CD4-positive, alpha-beta memory T cell (primary cell): ENCODE data around the gene COL11A1. TPM values are rescaled to one million over a fixed set of nuclear protein-coding genes. Genes with fewer than 3 reads are reported as not detected.
"Not testable (repeated sequence)": the region's sequence is repeated elsewhere in the genome, so short reads cannot be mapped to it uniquely, and the experiment has no call there.

Source experiments
- CTCF ChIA-PET: fragments of 350-600 bp; sonication (Branson Sonifier 250); formaldehyde crosslinking; loops from one replicate; lab custom pipeline; 2021; ENCODE audit warnings: inconsistent platforms; ENCODE audit not compliant: partially characterized antibody; lab: Charles Lee
- POLR2A ChIA-PET: fragments of 350-600 bp; sonication (Branson Sonifier 250); formaldehyde crosslinking; loops from one replicate; lab custom pipeline; 2021; ENCODE audit not compliant: partially characterized antibody; lab: Charles Lee
- DNase-seq, 5 donors: peaks; one replicate each; pipeline versions ENCODE4 v3.0.0 to v3.0.0-alpha.2; 2020 to 2022; ENCODE audit warnings: mixed read lengths in 1 of 5
- H3K27ac ChIP-seq: one replicate; pipeline ENCODE4 v1.7.0; 2013; ENCODE audit warnings: low read depth, low read length
- H3K27me3 ChIP-seq: 2 replicates; pipeline ENCODE4 v1.7.0; 2013; ENCODE audit warnings: mild to moderate bottlenecking, low read length, moderate library complexity; ENCODE audit not compliant: insufficient read depth
- H3K36me3 ChIP-seq: 2 replicates; pipeline ENCODE4 v1.7.0; 2013; ENCODE audit warnings: mild to moderate bottlenecking, low read length, moderate library complexity; ENCODE audit not compliant: insufficient read depth
- H3K4me1 ChIP-seq: 2 replicates; pipeline ENCODE4 v1.7.0; 2013; ENCODE audit warnings: mild to moderate bottlenecking, low read length, moderate library complexity; ENCODE audit not compliant: insufficient read depth
- H3K4me3 ChIP-seq, 2 donors: one replicate each; pipeline ENCODE4 v1.7.0; 2013; ENCODE audit warnings: low read length in 2 of 2, mild to moderate bottlenecking in 1 of 2
- H3K9me3 ChIP-seq, 2 donors: one replicate each; pipeline ENCODE4 v1.7.0; 2013; ENCODE audit warnings: low read length in 2 of 2, control low read depth in 1 of 2; ENCODE audit not compliant: control insufficient read depth in 1 of 2
- H3K27ac Mint-ChIP-seq, 7 donors: one replicate each; pipeline ENCODE4 v1.8.0; 2020 to 2021; ENCODE audit warnings: mixed read lengths in 7 of 7, mild to moderate bottlenecking in 6 of 7, inconsistent platforms in 3 of 7, moderate library complexity in 3 of 7
- H3K27me3 Mint-ChIP-seq, 2 donors: one replicate each; pipeline ENCODE4 v1.8.0; 2020 to 2021; ENCODE audit warnings: mixed read lengths in 2 of 2
- H3K36me3 Mint-ChIP-seq, 2 donors: one replicate each; pipeline ENCODE4 v1.8.0; 2020 to 2021; ENCODE audit warnings: mixed read lengths in 2 of 2, inconsistent platforms in 1 of 2, mild to moderate bottlenecking in 1 of 2
- H3K4me1 Mint-ChIP-seq, 4 donors: one replicate each; pipeline ENCODE4 v1.8.0; 2020 to 2021; ENCODE audit warnings: mixed read lengths in 4 of 4, mild to moderate bottlenecking in 1 of 4
- H3K4me3 Mint-ChIP-seq, 8 donors: one replicate each; pipeline ENCODE4 v1.8.0; 2020 to 2021; ENCODE audit warnings: mixed read lengths in 8 of 8, mild to moderate bottlenecking in 7 of 8, moderate library complexity in 6 of 8, inconsistent platforms in 3 of 8
- H3K9me3 Mint-ChIP-seq, 8 donors: one replicate each; pipeline ENCODE4 v1.8.0; 2020 to 2021; ENCODE audit warnings: mixed read lengths in 8 of 8, mild to moderate bottlenecking in 5 of 8, inconsistent platforms in 3 of 8, moderate library complexity in 1 of 8
- intact Hi-C: fragments of 100-400 bp; cut with micrococcal nuclease; formaldehyde crosslinking; loops from one replicate; pipeline ENCODE4 v1.15.1; 2023
- polyA plus RNA-seq, 2 donors: library from polyadenylated mRNA; unstranded; fragments of 300-500 nt; fragmentation: Illumina TruSeq; gene quantifications; one replicate each; pipeline ENCODE4 v1.2.3, GENCODE V29; 2021
- total RNA-seq, 2 experiments: library from RNA; stranded (reverse); gene quantifications; one replicate each; pipeline ENCODE4 v1.2.3, GENCODE V29; 2021

The COL11A1 gene
- total and polyA plus RNA-seq, 4 experiments from 2014 or later: not detected

DNA sequence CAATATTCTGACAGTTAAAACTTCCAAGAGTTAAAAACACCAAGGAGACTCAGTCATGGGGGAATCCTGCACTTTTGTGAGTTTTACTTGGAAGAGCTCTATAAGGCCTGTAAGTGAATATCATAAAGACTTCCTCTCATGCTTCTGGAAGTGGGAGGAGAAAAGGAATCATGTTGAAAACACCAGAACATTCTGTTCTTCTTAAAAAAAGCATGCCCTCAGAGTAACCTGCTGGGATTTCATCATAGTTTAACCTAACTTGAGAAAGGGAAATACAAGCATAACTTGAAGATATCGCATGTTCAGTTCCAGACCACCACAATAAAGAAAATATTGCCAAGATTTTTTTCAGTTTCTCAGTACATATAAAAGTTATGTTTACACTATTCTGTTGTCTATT is 51.9 kb downstream of the COL11A1 start:
- no peaks in the 10 kb centered on the region for H3K4me1 Mint-ChIP-seq
- H3K4me1 ChIP-seq: no peaks in the 10 kb centered on the region
- H3K9me3 ChIP-seq: no peaks in the 10 kb centered on the region
- no peaks in the 10 kb centered on the region for H3K27me3 ChIP-seq
- no peaks in the 10 kb centered on the region for H3K27me3 Mint-ChIP-seq
- no peaks in the 10 kb centered on the region for H3K36me3 ChIP-seq
- no peak overlapping the region for H3K4me3 Mint-ChIP-seq
- H3K27ac Mint-ChIP-seq: no peak overlapping the region
- H3K27ac ChIP-seq: no peak overlapping the region
- H3K36me3 Mint-ChIP-seq: no peaks in the 10 kb centered on the region
- intact Hi-C loops: no loop called here
- ChIA-PET CTCF (no interaction called here), POLR2A (no interaction called here)
- H3K9me3 Mint-ChIP-seq: peaks cover 0 to 8% (median under 1%) of the 10 kb centered on the region in 8 donors
- no peak overlapping the region for H3K4me3 ChIP-seq
- DNase-seq: no peak

DNA sequence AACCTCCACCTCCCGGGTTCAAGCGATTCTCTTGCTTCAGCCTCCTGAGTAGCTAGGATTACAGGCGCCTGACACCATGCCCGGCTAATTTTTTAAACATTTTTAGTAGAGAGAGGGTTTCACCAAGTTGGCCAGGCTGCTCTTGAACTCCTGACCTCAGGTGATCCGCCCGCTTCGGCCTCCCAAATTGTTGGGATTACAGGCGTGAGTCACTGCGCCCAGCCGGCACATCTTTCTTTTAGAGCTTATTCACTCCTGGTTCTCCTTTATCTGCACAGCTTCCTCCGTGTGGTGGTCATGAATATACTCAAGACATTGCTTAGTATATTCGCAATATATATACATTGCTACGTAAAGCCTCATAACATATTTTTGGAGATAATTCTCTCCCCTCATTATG is 80.2 kb downstream of the COL11A1 start:
- H3K4me1 ChIP-seq, CTCF ChIA-PET, H3K27me3 ChIP-seq, H3K4me3 Mint-ChIP-seq, POLR2A ChIA-PET, H3K9me3 ChIP-seq, H3K4me3 ChIP-seq, H3K27ac Mint-ChIP-seq, H3K27me3 Mint-ChIP-seq, H3K27ac ChIP-seq, DNase-seq, H3K4me1 Mint-ChIP-seq, H3K9me3 Mint-ChIP-seq, intact Hi-C loops, H3K36me3 ChIP-seq, H3K36me3 Mint-ChIP-seq: not testable (repeated sequence)

DNA sequence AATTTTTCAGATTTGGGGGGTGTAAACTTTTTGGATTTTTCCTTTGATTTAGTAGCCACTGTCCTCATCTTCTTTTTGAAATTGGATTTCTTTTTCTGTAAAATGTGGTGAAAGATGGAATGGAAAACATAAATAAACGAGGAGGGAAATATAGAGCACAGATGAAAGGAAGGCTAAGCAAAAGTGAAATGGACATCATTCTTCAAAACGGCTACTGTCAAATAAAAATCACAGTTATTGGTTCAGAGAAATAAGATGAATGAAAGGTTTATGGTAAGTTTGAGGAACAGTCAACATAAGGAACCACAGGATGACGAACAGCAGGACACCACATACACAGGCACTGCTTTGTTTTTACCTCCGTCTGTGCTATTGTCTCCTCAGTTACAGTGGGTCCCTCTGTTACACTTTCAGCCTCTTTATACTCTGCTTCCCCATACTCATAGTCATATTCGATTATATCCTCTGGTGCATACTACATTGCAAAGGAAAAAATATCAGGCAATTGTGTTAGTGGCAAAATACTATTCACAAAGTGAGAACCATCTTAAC is 82.4 kb downstream of the COL11A1 start:
- H3K4me1 Mint-ChIP-seq: no peaks in the 10 kb centered on the region
- no peak overlapping the region for H3K4me3 ChIP-seq
- H3K36me3 ChIP-seq: no peaks in the 10 kb centered on the region
- intact Hi-C loops: no loop called here
- H3K27me3 Mint-ChIP-seq: no peaks in the 10 kb centered on the region
- POLR2A ChIA-PET: no interaction called here
- no peak overlapping the region for H3K4me3 Mint-ChIP-seq
- H3K9me3 ChIP-seq: no peaks in the 10 kb centered on the region
- H3K27ac Mint-ChIP-seq: no peak overlapping the region
- CTCF ChIA-PET: no interaction called here
- H3K27ac ChIP-seq: no peak overlapping the region
- H3K4me1 ChIP-seq: no peaks in the 10 kb centered on the region
- H3K9me3 Mint-ChIP-seq: peaks cover 0 to 9% (median 0%) of the 10 kb centered on the region in 8 donors
- DNase-seq: no peak
- H3K27me3 ChIP-seq: no peaks in the 10 kb centered on the region
- H3K36me3 Mint-ChIP-seq: no peaks in the 10 kb centered on the region

DNA sequence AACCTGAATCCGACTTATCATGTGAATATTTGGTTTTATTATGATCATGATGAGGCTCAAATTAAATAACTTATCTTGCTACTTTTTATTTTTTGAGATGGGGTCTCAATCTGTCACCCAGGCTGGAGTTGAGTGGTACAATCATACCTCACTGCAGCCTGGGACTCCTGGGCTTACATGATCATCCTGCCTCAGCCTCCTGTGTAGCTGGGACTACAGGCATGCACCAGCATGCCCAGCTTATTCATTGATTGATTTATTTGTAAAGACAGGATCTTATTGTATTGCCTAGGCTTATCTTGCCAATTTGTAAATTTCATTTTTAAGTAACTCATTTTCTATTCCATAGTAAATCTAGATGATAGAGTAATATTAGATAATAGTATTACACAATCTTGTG is 84.3 kb downstream of the COL11A1 start:
- CTCF ChIA-PET: no interaction called here
- intact Hi-C loops: no loop called here
- no peak for DNase-seq

DNA sequence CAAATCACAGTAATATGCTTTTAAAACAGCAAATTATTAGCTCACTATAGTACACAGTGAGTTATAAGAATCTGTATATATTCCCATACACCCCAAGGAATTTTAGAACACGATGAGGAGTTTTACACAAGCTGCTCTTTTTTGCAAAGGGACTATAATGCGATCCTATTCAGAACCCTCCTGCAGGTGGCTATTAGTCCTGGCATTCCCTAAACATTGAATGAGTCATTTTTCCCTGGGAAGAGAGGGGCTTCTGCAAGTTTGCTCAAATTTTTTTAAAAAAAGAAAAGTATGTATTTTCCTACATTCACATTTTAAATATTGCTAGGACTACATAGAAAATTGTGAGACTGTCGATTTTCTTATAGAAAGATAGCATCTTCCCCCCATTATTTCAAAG is 106.3 kb downstream of the COL11A1 start:
- intact Hi-C loops: no loop called here
- Mint-ChIP-seq H3K9me3 (no peaks in the 10 kb centered on the region), H3K36me3 (no peaks in the 10 kb centered on the region), H3K4me3 (no peak overlapping the region), H3K27me3 (no peaks in the 10 kb centered on the region), H3K4me1 (no peaks in the 10 kb centered on the region), H3K27ac (no peak overlapping the region)
- no peak for DNase-seq
- ChIA-PET CTCF (no interaction called here), POLR2A (no interaction called here)
- no peaks in the 10 kb centered on the region for H3K36me3 ChIP-seq
- no peak overlapping the region for H3K27ac ChIP-seq
- H3K4me1 ChIP-seq: no peaks in the 10 kb centered on the region
- no peaks in the 10 kb centered on the region for H3K27me3 ChIP-seq
- no peak overlapping the region for H3K4me3 ChIP-seq
- no peaks in the 10 kb centered on the region for H3K9me3 ChIP-seq

More for the DNA sequence above, 84.3 kb downstream of the COL11A1 start:
- Histone ChIP-seq H3K27me3 (no peaks in the 10 kb centered on the region), H3K27ac (no peak overlapping the region), H3K9me3 (no peaks in the 10 kb centered on the region), H3K36me3 (no peaks in the 10 kb centered on the region), H3K4me3 (no peak overlapping the region), H3K4me1 (no peaks in the 10 kb centered on the region)
- H3K36me3 Mint-ChIP-seq: no peaks in the 10 kb centered on the region
- H3K9me3 Mint-ChIP-seq: peaks cover 0 to 9% (median 0%) of the 10 kb centered on the region in 8 donors
- H3K4me3 Mint-ChIP-seq: no peak overlapping the region
- no peaks in the 10 kb centered on the region for H3K4me1 Mint-ChIP-seq
- H3K27ac Mint-ChIP-seq: no peak overlapping the region
- H3K27me3 Mint-ChIP-seq: no peaks in the 10 kb centered on the region
- POLR2A ChIA-PET: no interaction called here

DNA sequence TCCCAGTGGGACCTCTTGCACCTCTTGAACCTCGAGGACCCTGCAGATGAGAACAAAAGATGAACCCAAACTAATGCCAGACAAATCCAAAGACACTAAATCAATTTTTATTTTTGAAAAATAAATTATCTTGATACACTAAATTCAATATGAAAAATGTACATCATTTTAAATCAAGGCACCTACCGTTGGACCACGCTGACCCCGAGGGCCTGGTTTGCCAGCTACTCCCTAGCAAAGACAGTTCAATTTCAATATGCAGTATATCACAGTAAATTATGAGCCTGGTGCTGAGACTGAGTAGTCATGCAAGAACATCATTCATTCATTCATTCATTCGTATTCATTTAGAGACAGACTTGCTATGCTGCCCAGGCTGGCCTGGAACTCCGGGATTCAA is 129.4 kb downstream of the COL11A1 start:
- H3K4me1 Mint-ChIP-seq: no peaks in the 10 kb centered on the region
- Histone ChIP-seq H3K36me3 (no peaks in the 10 kb centered on the region), H3K4me3 (no peak overlapping the region), H3K4me1 (no peaks in the 10 kb centered on the region), H3K27ac (no peak overlapping the region), H3K9me3 (no peaks in the 10 kb centered on the region), H3K27me3 (no peaks in the 10 kb centered on the region)
- POLR2A ChIA-PET: no interaction called here
- DNase-seq: no peak
- CTCF ChIA-PET: no interaction called here
- H3K27me3 Mint-ChIP-seq: no peaks in the 10 kb centered on the region
- H3K9me3 Mint-ChIP-seq: no peaks in the 10 kb centered on the region
- intact Hi-C loops: no loop called here
- H3K4me3 Mint-ChIP-seq: no peak overlapping the region
- H3K36me3 Mint-ChIP-seq: no peaks in the 10 kb centered on the region
- no peak overlapping the region for H3K27ac Mint-ChIP-seq

DNA sequence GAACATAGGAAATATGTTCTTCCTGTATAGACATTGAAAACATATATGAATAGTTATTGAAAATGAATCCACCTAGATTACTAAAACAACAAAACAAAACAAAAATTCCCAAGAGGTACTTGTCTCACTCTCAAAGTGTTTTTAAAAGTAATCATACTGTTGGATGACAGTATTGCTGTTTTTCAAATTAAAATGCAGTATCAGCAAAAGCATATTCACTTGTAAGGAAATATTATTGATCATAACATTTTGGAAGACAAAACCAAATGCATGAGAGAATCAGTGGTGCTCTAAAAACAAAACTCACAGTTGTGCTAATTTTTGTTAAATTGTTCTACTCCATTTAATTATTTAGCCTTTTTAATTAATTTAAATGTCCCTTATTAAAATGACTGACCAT is 131.0 kb downstream of the COL11A1 start:
- Mint-ChIP-seq H3K4me1 (no peaks in the 10 kb centered on the region), H3K9me3 (no peaks in the 10 kb centered on the region), H3K36me3 (no peaks in the 10 kb centered on the region), H3K4me3 (no peak overlapping the region), H3K27ac (no peak overlapping the region), H3K27me3 (no peaks in the 10 kb centered on the region)
- no peak overlapping the region for H3K4me3 ChIP-seq
- H3K27me3 ChIP-seq: no peaks in the 10 kb centered on the region
- no peak for DNase-seq
- no peaks in the 10 kb centered on the region for H3K36me3 ChIP-seq
- CTCF ChIA-PET: no interaction called here
- intact Hi-C loops: no loop called here
- no peak overlapping the region for H3K27ac ChIP-seq
- POLR2A ChIA-PET: no interaction called here
- no peaks in the 10 kb centered on the region for H3K9me3 ChIP-seq
- H3K4me1 ChIP-seq: no peaks in the 10 kb centered on the region
